HL-60 (cell line): ENCODE measurements around the gene TSHZ2.

Source experiments
- CTCF ChIP-seq: IDR thresholded peaks from one replicate; pipeline ENCODE4 v1.5.1; 2011; ENCODE audit warnings: low read length, control low read depth, inconsistent platforms; ENCODE audit not compliant: insufficient read depth
- GABPA ChIP-seq: IDR thresholded peaks from 2 replicates; pipeline ENCODE4 v1.6.1; 2012; ENCODE audit warnings: low read depth
- POLR2AphosphoS5 ChIP-seq: IDR thresholded peaks from 2 replicates; pipeline ENCODE4 v1.6.1; 2012; ENCODE audit warnings: low read depth
- SPI1 ChIP-seq: IDR thresholded peaks from 2 replicates; pipeline ENCODE4 v1.6.1; 2012; ENCODE audit warnings: low read depth, mild to moderate bottlenecking, borderline replicate concordance

DNA sequence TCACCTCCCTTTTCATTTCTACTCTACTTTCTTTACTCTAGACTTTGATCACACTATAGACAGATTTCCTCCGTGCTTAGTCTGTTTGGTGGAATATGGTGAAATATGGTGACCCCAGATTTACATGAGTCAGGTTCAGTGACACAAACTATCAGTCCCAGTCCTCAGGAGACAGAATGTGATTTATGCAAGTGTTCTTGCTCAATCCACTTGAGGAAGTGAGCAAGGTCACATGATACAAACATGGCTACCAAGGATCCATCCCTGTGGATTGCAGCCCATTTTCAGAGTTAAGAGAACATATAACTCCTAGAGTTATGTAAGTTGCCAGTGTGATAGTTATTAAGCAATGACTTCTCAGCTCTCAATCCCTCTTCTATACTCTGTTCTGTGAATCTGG is 23.7 kb upstream of the TSHZ2 start:
- no peak for TF ChIP-seq CTCF
- no peak for TF ChIP-seq SPI1
- no peak for TF ChIP-seq POLR2AphosphoS5
- TF ChIP-seq GABPA = no peak
